HCT116 (cell line): ENCODE data around the gene TMEM131. TPM values are rescaled to one million over a fixed set of nuclear protein-coding genes. Genes with fewer than 3 reads are reported as not detected.

Experiments used
- ATAC-seq: fragments of 200-7000 bp; cut with Tn5 transposase; 2 replicates; pipeline ENCODE4 v1.9.1; 2020; ENCODE audit warnings: mild to moderate bottlenecking, moderate library complexity
- BruUV-seq: library from RNA; stranded (reverse); fragments of 400-500 nt; replicated peaks from 2 replicates; lab custom pipeline; 2021; lab: Mats Ljungman, UMichigan
- CTCF ChIA-PET: fragments of 300-600 bp; sonication (Branson Sonifier 250); formaldehyde crosslinking; loops from one replicate; lab custom pipeline; 2021; ENCODE audit warnings: antibody characterized with exemption; lab: Charles Lee
- POLR2A ChIA-PET: fragments of 300-600, 350-600 bp; sonication (Branson Sonifier 250); formaldehyde crosslinking; loops from one replicate; lab custom pipeline; 2021; ENCODE audit warnings: antibody characterized with exemption; lab: Charles Lee
- RAD21 ChIA-PET, 2 experiments: fragments of 300-600 bp; sonication (Branson Sonifier 250); formaldehyde crosslinking; loops; one replicate each; lab custom pipeline; 2023; ENCODE audit warnings: low total read pairs in 2 of 2; ENCODE audit not compliant: uncharacterized antibody in 2 of 2, unreplicated experiment in 2 of 2, low non-redundant PET in 1 of 2; lab: Charles Lee
- DNase-seq: peaks from one replicate; pipeline ENCODE4 v3.0.0-alpha.2; 2010; ENCODE audit warnings: low read depth, low spot score
- H2AFZ ChIP-seq: fragments of 200-600 bp; shearing (Covaris generic), sonication (generic); 2 replicates; pipeline ENCODE4 v1.6.1; 2017; ENCODE audit warnings: low read depth, mixed run types, mixed read lengths, antibody characterized with exemption, low read length; ENCODE audit not compliant: poor library complexity, severe bottlenecking
- H3K27ac ChIP-seq: 2 replicates; pipeline ENCODE4 v1.5.1; 2012; ENCODE audit warnings: low read depth, low read length
- H3K27me3 ChIP-seq: fragments of 200-600 bp; sonication (generic); 2 replicates; pipeline ENCODE4 v1.6.1; 2016; ENCODE audit warnings: mixed run types, low read length, mixed read lengths; ENCODE audit not compliant: insufficient read depth
- H3K36me3 ChIP-seq, 2 experiments: fragments of 200-500 bp in 1 of 2; fragments of 200-600 bp in 1 of 2; sonication (Bioruptor generic) in 1 of 2; sonication (generic) in 1 of 2; 2 replicates each; pipeline versions ENCODE4 v1.5.1 to v1.6.1; 2014 to 2016; ENCODE audit warnings: low read length in 2 of 2, inconsistent platforms in 1 of 2, mixed read lengths in 1 of 2, mixed run types in 1 of 2; ENCODE audit not compliant: insufficient read depth in 2 of 2, control insufficient read depth in 1 of 2
- H3K4me1 ChIP-seq, 2 experiments: fragments of 200-600 bp in 1 of 2; sonication (generic) in 1 of 2; 2 replicates each; pipeline versions ENCODE4 v1.5.1 to v1.6.1; 2012 to 2017; ENCODE audit warnings: low read length in 2 of 2, inconsistent platforms in 1 of 2, mild to moderate bottlenecking in 1 of 2, mixed read lengths in 1 of 2, mixed run types in 1 of 2, moderate library complexity in 1 of 2; ENCODE audit not compliant: insufficient read depth in 2 of 2, control insufficient read depth in 1 of 2
- H3K4me2 ChIP-seq: fragments of 200-600 bp; sonication (generic); 2 replicates; pipeline ENCODE4 v1.6.1; 2017; ENCODE audit warnings: mixed run types, low read length, mixed read lengths
- H3K4me3 ChIP-seq, 2 experiments: fragments of 200-600 bp in 1 of 2; sonication (generic) in 1 of 2; replicated peaks in 1 of 2; 2 replicates each; pipeline ENCODE4 v1.5.1; 2011 to 2016; ENCODE audit warnings: low read length in 2 of 2, control low read depth in 1 of 2, low read depth in 1 of 2, mild to moderate bottlenecking in 1 of 2, mixed read lengths in 1 of 2, mixed run types in 1 of 2
- H3K79me2 ChIP-seq: fragments of 200-600 bp; sonication (generic); 2 replicates; pipeline ENCODE4 v1.6.1; 2017; ENCODE audit warnings: mild to moderate bottlenecking, mixed run types, low read length, moderate library complexity, mixed read lengths; ENCODE audit not compliant: insufficient read depth
- H3K9ac ChIP-seq: fragments of 200-600 bp; sonication (generic); 2 replicates; pipeline ENCODE4 v1.6.1; 2016; ENCODE audit warnings: low read length, mixed read lengths
- H3K9me2 ChIP-seq: fragments of 200-600 bp; sonication (generic), shearing (Covaris generic); 2 replicates; pipeline ENCODE4 v1.6.1; 2017; ENCODE audit warnings: mixed run types, mild to moderate bottlenecking, moderate library complexity; ENCODE audit not compliant: insufficient read depth
- H3K9me3 ChIP-seq, 2 experiments: fragments of 200-500 bp in 1 of 2; fragments of 200-600 bp in 1 of 2; sonication (Bioruptor generic) in 1 of 2; sonication (generic) in 1 of 2; 2 replicates each; pipeline ENCODE4 v1.6.1; 2014 to 2017; ENCODE audit warnings: low read length in 2 of 2, mixed read lengths in 2 of 2, inconsistent platforms in 1 of 2, low read depth in 1 of 2, mild to moderate bottlenecking in 1 of 2, mixed run types in 1 of 2, moderate library complexity in 1 of 2; ENCODE audit not compliant: control insufficient read depth in 1 of 2, insufficient read depth in 1 of 2
- H4K20me1 ChIP-seq: fragments of 200-600 bp; sonication (generic), shearing (Covaris generic); 2 replicates; pipeline ENCODE4 v1.6.1; 2017; ENCODE audit warnings: mixed run types, mild to moderate bottlenecking, moderate library complexity; ENCODE audit not compliant: insufficient read depth
- ELF1 ChIP-seq: IDR thresholded peaks from 2 replicates; pipeline ENCODE4 v1.6.1; 2012; ENCODE audit warnings: low read depth, borderline replicate concordance
- EZH2 ChIP-seq: fragments of 200-600 bp; sonication (generic); IDR thresholded peaks from 2 replicates; pipeline ENCODE4 v1.6.1; 2017; ENCODE audit warnings: antibody characterized with exemption, mixed run types
- JUND ChIP-seq: IDR thresholded peaks from 2 replicates; pipeline ENCODE4 v1.6.1; 2012
- POLR2A ChIP-seq: IDR thresholded peaks from 2 replicates; pipeline ENCODE4 v1.7.0; 2011; ENCODE audit warnings: borderline replicate concordance; ENCODE audit not compliant: insufficient read depth, insufficient read length; ENCODE audit errors: extremely low read depth
- SRF ChIP-seq: IDR thresholded peaks from 2 replicates; pipeline ENCODE4 v1.6.1; 2012; ENCODE audit warnings: low read depth
- TCF7L2 ChIP-seq: IDR thresholded peaks from 2 replicates; pipeline ENCODE4 v1.7.0; 2011; ENCODE audit warnings: borderline replicate concordance, inconsistent platforms; ENCODE audit not compliant: insufficient read depth, insufficient read length; ENCODE audit errors: extremely low read depth
- ZFX ChIP-seq: fragments of 450-650 bp; IDR thresholded peaks from 2 replicates; pipeline ENCODE4 v1.6.1; 2017
- intact Hi-C: fragments of 100-400 bp; cut with micrococcal nuclease; formaldehyde crosslinking; loops from 2 replicates; pipeline ENCODE4 v1.10.0; 2022
- total RNA-seq: library from RNA; stranded (reverse); gene quantifications from one replicate; pipeline ENCODE4 v1.2.1, GENCODE V29; 2021; ENCODE audit not compliant: unreplicated experiment

The TMEM131 gene
- total RNA-seq, 1 experiment from 2014 or later: 51.5 TPM

DNA sequence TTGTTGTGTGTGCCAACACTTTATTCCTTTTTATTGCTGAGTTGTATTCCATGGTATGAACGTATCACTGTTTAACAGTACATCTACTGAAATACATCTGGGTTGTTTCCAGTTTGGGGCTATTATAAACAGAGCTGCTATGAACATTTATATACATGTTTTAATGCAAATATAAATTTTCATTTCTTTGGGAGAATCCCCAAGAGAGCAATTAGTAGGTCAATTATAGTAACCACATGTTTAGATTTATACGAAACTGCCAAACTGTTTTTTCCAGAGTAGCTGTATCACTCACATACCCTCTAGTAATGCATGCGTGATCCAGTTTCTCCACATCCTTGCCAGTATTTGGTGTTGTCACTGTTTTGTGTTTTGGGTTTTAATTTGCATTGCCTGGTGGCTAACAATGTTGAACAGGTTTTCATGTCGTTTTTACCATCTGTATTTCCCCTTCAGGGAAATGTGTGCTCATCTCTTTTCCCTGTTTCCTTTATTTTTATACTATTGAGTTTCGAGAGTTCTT is 81.0 kb downstream of the TMEM131 start:
- RAD21 ChIA-PET: no interaction called here
- Histone ChIP-seq H3K4me3 (no peak overlapping the region), H4K20me1 (no peaks in the 10 kb centered on the region)
- TF ChIP-seq POLR2A (no peak), EZH2 (no peak), ZFX (no peak)
- TF ChIP-seq, all 23 proteins: peak for 0
- ATAC-seq: no peak
- no peak for DNase-seq
- H3K36me3 ChIP-seq: no peaks in the 10 kb centered on the region
- H3K27me3 ChIP-seq: no peaks in the 10 kb centered on the region
- no peak overlapping the region for H3K27ac ChIP-seq
- POLR2A ChIA-PET: no interaction called here
- intact Hi-C loops: no loop called here
- CTCF ChIA-PET: no interaction called here
- H3K9me3 ChIP-seq: no peaks in the 10 kb centered on the region; a peak in 1 of 4 replicates
- no peak overlapping the region for H3K4me2 ChIP-seq
- H2AFZ ChIP-seq: no peak overlapping the region
- no TSS peak for BruUV-seq
- H3K79me2 ChIP-seq: peaks cover 81% of the 10 kb centered on the region
- H3K9ac ChIP-seq: no peak overlapping the region
- H3K4me1 ChIP-seq: no peaks in the 10 kb centered on the region
- no peaks in the 10 kb centered on the region for H3K9me2 ChIP-seq

DNA sequence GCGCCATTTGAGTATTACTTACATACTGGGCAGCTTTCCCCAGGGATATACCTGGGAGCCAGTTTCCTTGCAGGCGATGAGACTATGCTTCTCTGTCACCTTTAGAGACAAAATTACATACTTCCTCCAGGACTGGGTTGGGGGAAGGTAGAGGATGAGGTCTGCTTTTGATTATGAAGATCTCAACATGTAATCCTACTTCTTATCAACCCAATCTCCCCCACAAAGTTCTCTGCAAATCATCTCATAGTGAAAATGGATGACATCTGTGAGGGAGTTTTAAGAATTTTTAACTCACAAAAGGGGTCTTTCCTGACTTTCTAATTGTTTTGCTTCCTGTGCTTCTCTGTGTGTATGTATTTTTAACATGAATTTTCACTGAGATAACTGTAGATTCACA is 81.9 kb downstream of the TMEM131 start:
- DNase-seq: no peak
- no peaks in the 10 kb centered on the region for H4K20me1 ChIP-seq
- TF ChIP-seq JUND: no peak
- no peak for TF ChIP-seq ELF1
- TF ChIP-seq SRF: no peak
- no peak for TF ChIP-seq EZH2
- no peak for TF ChIP-seq TCF7L2
- ATAC-seq: no peak
- no TSS peak for BruUV-seq
- H3K27ac ChIP-seq: no peak overlapping the region
- ChIA-PET RAD21 (no interaction called here), POLR2A (no interaction called here), CTCF (no interaction called here)
- H3K9me2 ChIP-seq: no peaks in the 10 kb centered on the region
- H3K4me2 ChIP-seq: no peak overlapping the region
- H3K9ac ChIP-seq: no peak overlapping the region
- H3K27me3 ChIP-seq: no peaks in the 10 kb centered on the region
- H3K4me3 ChIP-seq: no peak overlapping the region
- H3K4me1 ChIP-seq: no peaks in the 10 kb centered on the region
- H3K79me2 ChIP-seq: peaks cover 82% of the 10 kb centered on the region
- H3K9me3 ChIP-seq: no peaks in the 10 kb centered on the region
- intact Hi-C loops: no loop called here
- no peak overlapping the region for H2AFZ ChIP-seq
- H3K36me3 ChIP-seq: no peaks in the 10 kb centered on the region
